Stimulated activated CD4-positive, alpha-beta T cell treated with anti-CD3 and anti-CD28 coated beads, Interleukin-4, amount 100 ng/mL, for 4 hours (primary cell): ENCODE measurements around the gene ZNF837.
"Not testable (repeated sequence)": the region's sequence is repeated elsewhere in the genome, so short reads cannot be mapped to it uniquely, and the experiment has no call there.

Experiments used
- DNase-seq, 2 experiments: peaks; one replicate each; pipeline ENCODE4 v3.0.0-alpha.2; 2020

ZNF837 gene

DNA sequence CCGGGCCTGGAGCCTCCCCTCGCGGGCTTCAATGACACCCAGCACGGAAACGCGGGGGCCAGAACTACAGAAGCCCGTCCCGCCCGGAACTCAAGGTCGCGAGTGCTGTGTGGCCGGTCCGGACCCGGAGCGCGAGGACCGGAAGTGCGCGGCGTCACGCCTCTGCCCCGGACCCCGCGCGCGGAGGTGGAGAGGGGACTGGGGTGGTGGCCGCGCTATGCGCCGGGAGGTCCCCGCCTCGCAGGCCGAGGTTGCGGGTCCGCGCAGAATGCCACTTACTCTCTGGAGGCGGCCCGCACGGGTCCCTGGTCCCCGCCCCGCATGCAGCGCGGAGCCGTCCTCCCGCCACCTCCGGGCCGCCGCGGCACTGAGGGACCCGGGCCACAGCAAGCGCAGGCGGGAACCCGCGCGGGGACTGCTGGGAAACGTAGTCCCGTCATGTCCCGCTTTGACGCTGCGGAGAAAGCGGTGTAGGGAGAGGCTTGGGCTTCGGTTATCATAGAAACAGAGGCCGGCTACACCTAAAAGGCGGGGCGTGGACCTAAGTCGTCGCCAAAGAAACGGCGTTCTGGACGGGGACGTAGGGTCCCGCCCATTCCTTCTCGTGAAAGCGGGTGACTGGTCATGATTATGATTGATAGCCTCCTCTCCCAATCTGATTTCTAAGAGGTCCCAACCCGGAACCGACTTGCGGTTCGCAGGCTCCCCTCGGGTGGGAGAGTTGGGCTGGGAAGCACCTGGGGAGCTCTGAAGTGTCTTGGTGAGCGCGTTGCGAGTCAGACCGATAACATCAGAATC, at the start of gene ZNF837:
Gene ZNF837 (minus strand): TSS at position 369 of the 798 bp plus-strand sequence. CDS start 11,698 bp downstream, outside the sequence.
- DNase-seq = peak; percentile 93 to 99

DNA sequence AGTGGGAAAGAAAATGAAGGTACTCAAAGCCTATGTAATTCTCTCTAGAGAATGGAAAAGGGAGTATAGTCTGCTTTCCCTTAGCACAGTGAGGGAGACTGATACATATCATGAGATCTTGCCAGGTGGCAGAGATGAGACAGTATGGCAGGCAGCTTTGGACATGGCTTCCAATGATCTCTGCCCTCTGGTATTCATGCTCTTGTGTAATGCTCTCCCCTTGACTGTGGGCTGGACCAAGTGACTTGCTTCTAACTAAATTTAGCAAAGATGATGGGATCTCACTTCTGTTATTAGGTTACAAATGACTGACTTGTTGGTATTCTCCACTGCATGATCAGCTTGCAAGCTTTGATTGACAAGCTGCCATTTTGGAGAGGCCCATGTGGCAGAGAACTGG, 48.9 kb upstream of the ZNF837 start:
- no peak for DNase-seq

DNA sequence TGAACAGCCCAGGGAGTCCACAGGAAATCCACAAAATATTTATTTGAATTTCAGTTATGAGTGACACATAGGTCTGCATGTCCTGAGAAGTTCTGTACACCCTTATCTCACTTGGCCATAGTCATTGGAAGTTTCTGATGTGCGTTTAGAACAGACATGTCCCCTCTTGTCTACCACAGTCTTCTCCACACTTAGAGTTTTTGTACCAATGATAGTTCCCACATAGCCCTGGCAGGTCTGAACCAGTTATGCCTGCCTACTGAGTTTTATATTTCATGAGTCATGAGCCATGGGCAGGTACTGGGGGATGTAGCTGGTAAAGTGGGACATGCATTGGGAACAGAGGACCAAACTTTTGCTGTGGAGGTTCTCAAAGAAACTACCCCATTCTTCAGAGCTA, 47.8 kb upstream of the ZNF837 start:
- no peak for DNase-seq

DNA sequence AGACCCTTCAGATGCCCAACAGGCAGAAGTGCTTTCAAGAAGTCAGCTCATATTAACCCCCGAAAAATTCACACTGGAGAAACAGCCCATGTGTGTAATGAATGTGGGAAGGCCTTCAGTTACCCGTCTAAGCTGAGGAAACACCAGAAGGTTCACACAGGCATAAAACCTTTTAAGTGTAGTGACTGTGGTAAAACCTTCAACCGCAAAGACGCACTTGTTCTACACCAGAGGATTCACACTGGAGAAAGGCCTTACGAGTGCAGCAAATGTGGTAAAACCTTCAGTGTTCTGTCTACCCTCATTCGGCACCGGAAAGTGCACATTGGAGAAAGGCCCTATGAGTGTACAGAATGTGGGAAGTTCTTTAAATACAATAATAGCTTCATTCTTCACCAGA, 36.2 kb upstream of the ZNF837 start:
- DNase-seq = no peak

- DNase-seq = no peak
Observed at GRCh38 chr19:58416604-58417003, 35.8 kb upstream of the ZNF837 start.

- peak in 1 of 2 experiments; percentile 27 for DNase-seq
Observed at GRCh38 chr19:58409010-58409790, 28.4 kb upstream of the ZNF837 start.

DNA sequence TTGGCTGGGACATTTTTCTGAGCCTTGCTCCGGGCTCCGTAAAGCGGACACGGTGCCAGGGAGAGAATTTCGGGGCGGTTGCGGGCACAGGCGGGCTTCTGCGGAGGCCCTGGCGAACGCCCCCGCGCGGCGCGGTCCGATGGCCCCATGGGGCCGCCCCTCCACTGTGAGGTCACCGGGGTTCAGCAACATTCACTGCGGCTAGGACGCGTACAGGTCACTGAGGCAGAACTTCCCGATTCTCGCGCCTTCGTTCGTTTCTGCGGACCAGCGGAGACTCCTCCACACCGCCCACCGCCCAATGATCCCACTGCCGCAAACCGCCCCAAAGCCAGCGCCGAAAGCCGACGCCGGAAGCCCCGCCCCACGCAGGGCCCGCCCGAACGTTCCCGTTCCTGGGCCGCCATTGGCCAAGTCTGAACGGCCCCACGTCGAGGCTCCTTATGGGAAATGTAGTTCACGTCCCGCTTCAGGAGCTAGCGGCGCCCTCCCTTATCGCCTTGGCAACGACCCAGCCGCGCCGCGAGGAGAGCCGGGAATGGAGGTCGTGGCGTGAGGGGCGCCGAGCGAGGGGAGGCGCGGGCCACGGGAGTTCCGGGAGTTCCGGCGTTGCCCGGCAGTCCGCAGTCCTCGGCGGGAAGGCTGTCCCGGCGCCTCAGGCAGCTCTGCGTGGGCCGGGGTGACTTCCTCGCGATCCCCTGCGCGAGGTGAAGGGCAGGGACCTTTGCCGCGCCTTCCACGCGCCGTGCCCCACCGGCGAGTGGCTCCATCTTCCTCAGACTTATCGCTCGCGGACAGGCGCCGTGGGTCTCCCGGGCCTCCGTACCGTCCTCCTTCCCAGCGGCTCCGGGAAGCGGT, 27.6 kb upstream of the ZNF837 start, which contains the start of gene ZNF584:
Gene ZNF584 (plus strand): TSS at position 498 of the 858 bp plus-strand sequence. CDS start 499 bp downstream, outside the sequence.
- peak; percentile 92 to 96 for DNase-seq

DNA sequence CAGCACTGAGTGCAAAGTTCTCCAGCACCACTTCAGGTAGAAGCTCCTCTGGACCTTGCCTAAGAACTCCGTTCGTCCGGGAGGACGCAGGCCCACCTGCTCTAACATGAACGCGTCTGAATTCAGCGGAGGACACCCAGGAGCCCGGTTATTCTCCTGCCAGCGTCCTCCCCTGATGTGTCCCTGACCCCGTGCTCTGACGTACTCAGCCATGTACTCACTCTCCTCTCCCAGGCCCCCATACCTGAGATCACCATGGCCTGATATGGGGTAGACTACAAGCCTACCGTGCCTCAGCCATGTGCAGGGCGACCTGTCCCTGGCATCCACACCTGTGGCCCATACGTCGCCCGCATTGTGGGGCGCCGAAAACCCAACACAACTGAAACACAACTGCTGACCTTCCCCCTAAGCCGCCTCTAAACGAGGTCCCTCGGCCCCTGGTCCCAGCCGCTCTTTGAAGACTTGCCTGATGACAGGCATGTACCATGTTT, 26.9 kb upstream of the ZNF837 start:
- DNase-seq = no peak

GRCh38 chr19:58406818-58407657, 26.2 kb upstream of the ZNF837 start:
- DNase-seq = no peak

DNA sequence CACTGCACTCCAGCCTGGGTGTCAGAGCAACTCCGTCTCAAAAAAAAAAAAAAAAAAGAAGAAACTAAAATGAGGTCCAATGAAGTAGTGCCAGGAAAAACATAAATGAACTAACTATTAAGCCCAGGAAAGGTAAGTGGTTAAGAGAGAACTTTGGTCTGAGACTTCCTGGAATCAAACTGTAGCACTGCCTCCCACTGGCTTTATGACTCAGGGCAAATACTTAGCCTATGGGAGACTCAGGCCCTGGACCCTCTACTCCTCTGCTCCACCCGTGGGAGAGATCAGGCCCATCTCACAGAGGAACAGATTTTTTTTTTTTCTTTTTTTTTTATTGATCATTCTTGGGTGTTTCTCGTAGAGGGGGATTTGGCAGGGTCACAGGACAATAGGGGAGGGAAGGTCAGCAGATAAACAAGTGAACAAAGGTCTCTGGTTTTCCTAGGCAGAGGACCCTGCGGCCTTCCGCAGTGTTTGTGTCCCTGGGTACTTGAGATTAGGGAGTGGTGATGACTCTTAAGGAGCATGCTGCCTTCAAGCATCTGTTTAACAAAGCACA, 23.2 kb upstream of the ZNF837 start:
- not testable (repeated sequence) for DNase-seq

DNA sequence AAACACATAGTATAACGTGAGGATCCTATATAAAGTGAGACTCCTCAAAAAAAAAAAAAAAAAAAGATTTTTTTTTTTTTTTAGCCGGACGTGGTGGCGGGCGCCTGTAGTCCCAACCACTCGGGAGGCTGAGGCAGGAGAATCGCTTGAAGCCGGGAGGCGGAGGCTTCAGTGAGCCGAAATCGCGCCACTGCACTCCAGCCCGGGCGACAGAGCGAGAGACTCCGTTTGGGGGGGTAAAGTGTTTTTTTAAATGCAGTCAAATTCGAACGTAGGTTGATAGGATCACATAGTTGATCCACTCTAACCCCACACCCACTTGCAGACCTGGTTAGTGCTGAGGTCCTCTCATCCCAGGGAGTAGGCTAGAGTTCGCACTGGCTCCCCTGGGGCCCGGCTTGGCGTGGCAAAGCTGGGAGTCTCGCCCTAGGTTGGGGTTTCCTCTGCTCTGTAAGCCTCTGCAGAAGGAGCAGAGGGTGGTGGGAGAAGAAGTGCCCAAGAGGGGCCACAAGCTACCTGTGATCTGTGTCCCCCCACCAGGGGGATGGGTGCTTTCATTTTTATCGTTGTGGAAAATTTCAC, 21.1 kb upstream of the ZNF837 start:
- no peak for DNase-seq

- DNase-seq = peak; percentile 97 to 99
Observed at GRCh38 chr19:58400916-58401839, 20.3 kb upstream of the ZNF837 start.

DNA sequence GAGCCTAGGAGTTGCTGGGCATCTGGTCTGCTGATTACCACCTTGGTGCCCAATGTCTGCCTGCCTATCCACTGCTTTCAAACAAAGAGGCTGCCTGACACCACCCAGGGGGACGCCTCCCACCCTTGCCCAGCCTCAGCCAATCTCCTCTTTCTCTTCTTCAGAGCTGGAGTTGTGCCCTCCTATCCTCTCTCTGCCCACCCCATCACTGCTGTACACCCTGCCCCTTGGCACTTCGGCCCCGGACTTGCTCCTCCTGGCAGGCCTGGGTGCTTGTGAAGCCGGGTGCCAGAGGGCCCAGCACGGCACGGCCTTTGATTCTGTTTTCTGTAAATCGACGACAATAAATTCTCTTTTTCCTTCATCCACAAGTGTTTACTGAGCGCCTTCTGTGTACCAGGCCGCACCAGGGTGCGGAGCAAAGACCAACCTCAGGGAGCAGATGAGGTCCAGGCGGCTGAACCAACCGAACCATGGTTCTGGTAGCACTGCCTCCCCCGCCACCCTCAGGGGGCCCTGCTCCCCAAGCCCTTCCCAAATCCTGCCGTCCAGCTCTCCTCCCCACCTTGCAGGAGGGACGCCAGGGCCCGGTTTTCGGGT, 19.6 kb upstream of the ZNF837 start:
- DNase-seq = no peak

DNA sequence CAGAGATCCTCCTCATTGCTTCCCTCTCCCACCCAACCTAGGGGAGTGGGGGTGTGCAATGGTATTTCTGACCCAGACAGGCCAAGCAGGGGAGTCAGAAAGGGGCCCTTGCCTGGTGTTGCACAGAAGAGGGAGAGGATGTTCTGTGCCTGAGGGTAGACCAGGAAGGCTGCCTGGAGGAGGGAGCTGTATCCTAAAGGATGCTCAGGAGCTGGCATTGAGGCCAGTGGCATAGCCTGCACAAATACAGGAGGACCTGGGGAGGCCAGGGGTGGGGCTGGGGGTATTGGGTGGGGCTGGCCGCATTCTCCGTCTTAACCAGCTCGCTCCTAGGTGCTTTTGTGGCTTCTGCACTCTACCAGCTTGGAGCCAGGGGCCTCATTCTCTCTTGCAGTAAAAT, 19.1 kb upstream of the ZNF837 start:
- no peak for DNase-seq

DNA sequence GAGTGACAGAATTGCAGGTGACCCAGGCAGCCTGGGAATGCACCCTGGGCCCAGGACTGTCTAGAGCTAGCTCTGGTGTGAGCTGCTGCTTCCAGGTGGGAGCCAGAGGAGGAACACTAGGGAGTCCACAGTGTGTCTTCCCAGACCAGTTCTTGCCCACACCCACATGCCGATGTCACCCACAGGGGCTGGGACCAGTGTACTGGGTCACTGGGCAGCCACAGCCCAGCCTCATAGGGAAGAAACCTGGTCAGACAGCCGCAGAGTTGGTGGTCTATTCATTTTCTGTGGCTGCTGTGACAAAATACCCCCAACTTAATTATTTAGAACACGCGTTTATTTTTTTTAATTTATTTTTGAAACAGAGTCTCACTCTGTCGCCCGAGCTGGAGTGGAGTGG, 17.7 kb upstream of the ZNF837 start:
- no peak for DNase-seq

DNA sequence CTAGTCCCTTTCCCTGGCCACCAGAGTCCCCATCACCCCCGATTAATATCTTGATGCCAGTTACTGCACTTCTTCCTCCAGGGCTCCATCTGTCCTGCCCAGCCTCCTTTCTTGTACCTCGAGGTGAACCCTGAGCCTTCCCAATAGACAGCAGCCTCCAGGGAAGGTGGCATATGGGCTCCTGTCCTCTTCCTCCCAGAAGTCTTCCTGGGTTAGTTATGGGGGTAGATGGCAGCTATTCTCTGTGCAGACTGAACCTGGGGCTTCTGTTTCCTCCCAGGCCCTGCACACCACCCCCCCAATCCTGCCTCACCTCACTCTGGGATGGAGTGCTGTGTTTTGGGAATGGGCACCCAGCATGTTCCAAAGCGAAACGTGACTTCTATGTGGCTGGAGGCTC, 17.3 kb upstream of the ZNF837 start:
- DNase-seq = no peak

GRCh38 chr19:58397533-58398037, 16.8 kb upstream of the ZNF837 start:
- DNase-seq = no peak

DNA sequence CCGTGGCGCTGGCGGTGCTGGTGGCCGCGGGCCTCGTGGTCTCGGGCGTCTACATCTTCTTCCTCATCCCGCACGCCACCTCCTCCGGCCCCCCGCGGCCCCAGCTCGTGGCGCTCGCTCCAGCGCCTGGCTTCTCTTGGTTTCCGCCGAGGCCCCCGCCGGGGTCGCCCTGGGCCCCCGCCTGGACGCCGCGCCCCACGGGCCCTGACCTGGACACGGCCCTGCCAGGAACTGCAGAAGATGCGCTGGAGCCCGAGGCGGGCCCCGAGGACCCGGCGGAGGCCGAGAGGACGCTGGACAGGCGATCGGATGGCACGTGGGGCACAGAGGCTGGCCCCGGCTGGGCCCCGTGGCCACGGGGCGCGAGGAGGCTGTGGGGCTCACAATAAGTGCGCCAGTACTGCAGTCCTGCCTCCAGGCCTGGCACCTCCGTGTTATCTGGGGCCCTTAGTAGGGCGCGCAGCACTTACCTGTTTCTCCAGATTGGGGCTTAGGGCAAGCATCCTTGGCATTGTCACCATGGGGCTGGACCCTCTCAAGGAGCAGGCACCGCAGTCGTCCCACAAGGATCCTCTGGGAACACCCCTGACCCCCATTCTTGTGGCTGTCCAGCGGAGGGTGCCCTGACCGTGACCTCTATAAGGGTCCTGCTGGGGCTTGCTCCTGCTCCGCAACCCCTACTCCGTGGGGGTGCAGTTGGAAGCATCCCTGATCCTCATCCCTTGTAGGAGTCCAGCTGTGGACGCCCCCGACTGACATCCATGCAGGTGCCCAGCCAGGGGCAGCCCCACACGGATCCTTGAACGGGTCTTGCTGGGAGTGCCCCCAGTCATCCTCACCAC, 16.1 kb upstream of the ZNF837 start:
- DNase-seq = no peak
